Measurements from ENCODE around the gene TAB2.

The TAB2 gene

DNA sequence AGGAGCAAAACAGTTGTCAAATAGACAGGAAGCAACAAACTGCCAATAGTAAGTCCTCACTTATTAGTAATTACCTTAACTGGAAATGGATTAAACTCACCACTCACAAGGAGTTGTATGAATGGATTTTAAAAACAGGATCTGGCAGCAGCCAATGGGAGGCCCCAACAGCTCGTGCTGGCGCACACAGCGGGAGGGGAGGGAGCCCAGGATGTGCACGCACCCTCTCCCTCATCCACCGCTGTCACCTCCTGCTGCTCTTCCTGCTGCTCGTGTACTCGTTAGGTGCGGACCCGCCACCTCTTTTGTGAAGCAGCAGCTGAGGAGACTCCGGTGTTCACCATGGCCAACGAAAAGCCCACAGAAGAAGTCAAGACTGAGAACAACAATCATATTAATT, 82.5 kb downstream of the TAB2 start, which contains the start of gene SUMO4:
SUMO4 (plus strand) TSS at position 213 of the 400 bp plus-strand sequence; CDS start at position 343, 130 bp downstream.
- H3K27ac ChIP-seq (ENCODE audit: low read depth, low read length), result no peak within 1 kb of the TSS
- no peaks in the 10 kb centered on the region for H3K4me1 ChIP-seq (ENCODE audit: control insufficient read depth, low read length)
- H3F3A ChIP-seq (ENCODE audit: control insufficient read depth, insufficient read depth), result no peaks in the 10 kb centered on the region
- H3K9me2 ChIP-seq (replicated peaks; ENCODE audit: control insufficient read depth, low read length), result no peaks in the 10 kb centered on the region
- H3K4me3 ChIP-seq (ENCODE audit: low read length), result no peak within 1 kb of the TSS
- no peaks in the 10 kb centered on the region for H4K20me1 ChIP-seq (ENCODE audit: control insufficient read depth, insufficient read depth, low read depth, low read length)
- no peak within 1 kb of the TSS for H3K4me2 ChIP-seq (ENCODE audit: low read length)
- H3K36me3 ChIP-seq (ENCODE audit: control insufficient read depth, low read length), result peaks cover 61% of the 10 kb centered on the region
- H3K79me2 ChIP-seq (ENCODE audit: control insufficient read depth, low read length), result 0 out of 2 replicates have a peak, but pooled peaks cover 2% of the 10 kb centered on the region
- H3K9me3 ChIP-seq (ENCODE audit: control insufficient read depth, insufficient read depth, low read length), result no peaks in the 10 kb centered on the region
- no peaks in the 10 kb centered on the region for H3K27me3 ChIP-seq (ENCODE audit: control insufficient read depth, low read length)
- TF ChIP-seq EZH2phosphoT487 (IDR thresholded peaks at IDR 0.05; ENCODE audit: borderline replicate concordance, low read length), result no peak
- TF ChIP-seq, protein P1, sequence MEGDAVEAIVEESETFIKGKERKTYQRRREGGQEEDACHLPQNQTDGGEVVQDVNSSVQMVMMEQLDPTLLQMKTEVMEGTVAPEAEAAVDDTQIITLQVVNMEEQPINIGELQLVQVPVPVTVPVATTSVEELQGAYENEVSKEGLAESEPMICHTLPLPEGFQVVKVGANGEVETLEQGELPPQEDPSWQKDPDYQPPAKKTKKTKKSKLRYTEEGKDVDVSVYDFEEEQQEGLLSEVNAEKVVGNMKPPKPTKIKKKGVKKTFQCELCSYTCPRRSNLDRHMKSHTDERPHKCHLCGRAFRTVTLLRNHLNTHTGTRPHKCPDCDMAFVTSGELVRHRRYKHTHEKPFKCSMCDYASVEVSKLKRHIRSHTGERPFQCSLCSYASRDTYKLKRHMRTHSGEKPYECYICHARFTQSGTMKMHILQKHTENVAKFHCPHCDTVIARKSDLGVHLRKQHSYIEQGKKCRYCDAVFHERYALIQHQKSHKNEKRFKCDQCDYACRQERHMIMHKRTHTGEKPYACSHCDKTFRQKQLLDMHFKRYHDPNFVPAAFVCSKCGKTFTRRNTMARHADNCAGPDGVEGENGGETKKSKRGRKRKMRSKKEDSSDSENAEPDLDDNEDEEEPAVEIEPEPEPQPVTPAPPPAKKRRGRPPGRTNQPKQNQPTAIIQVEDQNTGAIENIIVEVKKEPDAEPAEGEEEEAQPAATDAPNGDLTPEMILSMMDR (IDR thresholded peaks at IDR 0.05; ENCODE audit: low read depth, low read length, poor library complexity, severe bottlenecking), result no peak

DNA sequence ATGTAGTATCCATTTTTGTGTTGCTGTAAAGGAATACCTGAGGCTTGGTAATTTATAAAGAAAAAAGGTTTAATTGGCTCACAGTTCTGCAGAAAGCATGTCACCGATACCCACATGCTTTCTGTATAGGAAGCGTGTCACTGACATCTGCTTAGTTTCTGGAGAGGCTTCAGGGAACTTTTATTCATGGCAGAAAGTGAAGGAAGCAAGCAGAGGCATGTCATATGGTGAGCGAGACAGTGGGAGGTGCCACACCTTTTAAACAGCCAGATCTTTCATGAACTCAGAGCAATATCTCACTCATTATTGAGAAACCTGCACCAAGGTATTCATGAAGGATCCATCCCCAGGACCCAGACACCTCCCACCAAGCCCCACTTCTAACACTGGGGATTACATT, 86.0 kb downstream of the TAB2 start:
- Histone ChIP-seq H3K4me1 (ENCODE audit: control insufficient read depth, low read length) (no peaks in the 10 kb centered on the region), H3K4me2 (ENCODE audit: low read length) (no peak overlapping the region), H3K9me2 (replicated peaks; ENCODE audit: control insufficient read depth, low read length) (no peaks in the 10 kb centered on the region), H3K36me3 (ENCODE audit: control insufficient read depth, low read length) (peaks cover 48% of the 10 kb centered on the region), H3K4me3 (ENCODE audit: low read length) (no peak overlapping the region), H3K79me2 (ENCODE audit: control insufficient read depth, low read length) (no peaks in the 10 kb centered on the region), H3K27ac (ENCODE audit: low read depth, low read length) (no peak overlapping the region), H3K27me3 (ENCODE audit: control insufficient read depth, low read length) (no peaks in the 10 kb centered on the region), H4K20me1 (ENCODE audit: control insufficient read depth, insufficient read depth, low read depth, low read length) (no peaks in the 10 kb centered on the region), H3F3A (ENCODE audit: control insufficient read depth, insufficient read depth) (no peaks in the 10 kb centered on the region), H3K9me3 (ENCODE audit: control insufficient read depth, insufficient read depth, low read length) (no peaks in the 10 kb centered on the region)
- TF ChIP-seq, protein P1 (IDR thresholded peaks at IDR 0.05; ENCODE audit: low read depth, low read length, poor library complexity, severe bottlenecking), result no peak
- TF ChIP-seq EZH2phosphoT487 (IDR thresholded peaks at IDR 0.05; ENCODE audit: borderline replicate concordance, low read length), result no peak

DNA sequence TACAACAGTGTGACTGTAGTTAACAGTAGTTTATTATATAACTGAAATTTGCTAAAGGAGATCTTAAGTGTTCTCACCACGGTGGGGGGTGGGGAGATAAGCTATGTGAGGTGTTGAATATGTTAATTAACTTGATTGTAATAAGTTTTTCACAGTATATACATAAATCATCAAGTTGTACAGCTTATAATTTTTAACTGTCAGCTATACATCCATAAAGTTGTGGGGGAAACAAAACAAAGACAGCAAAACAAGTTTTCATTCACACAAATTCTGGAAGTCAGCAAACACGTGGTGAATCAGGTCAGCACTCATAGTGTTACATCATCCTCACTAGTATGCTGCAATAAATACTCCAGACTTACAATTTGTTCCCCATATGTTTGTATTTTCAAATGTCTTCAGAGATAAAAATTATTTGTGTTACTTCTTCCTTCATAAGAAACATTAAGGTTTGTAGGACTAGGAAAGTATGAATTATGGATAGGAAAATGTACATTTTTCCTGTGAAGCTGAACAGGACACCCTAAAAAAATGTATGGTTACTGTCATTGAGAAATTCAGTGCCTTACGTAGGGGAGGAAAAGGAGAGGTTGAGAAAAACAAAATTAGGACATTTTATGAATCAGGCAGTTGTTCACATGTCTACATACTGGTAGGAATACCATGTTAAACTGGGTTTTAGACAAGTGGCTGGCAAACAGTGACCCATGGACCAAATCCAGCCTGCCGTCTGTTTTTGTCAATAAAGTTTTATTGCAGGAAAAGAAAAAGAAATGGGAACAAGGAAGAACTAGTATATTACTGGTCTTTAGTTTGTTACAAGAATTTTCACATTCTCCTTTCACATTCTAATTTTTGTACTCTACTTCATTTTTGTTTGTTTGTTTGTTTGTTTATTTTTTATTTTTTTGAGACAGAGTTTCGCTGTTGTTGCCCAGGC, 88.6 kb downstream of the TAB2 start:
- no peak overlapping the region for H3K4me3 ChIP-seq (ENCODE audit: low read length)
- peaks cover 49% of the 10 kb centered on the region for H3K36me3 ChIP-seq (ENCODE audit: control insufficient read depth, low read length)
- no peaks in the 10 kb centered on the region for H3K4me1 ChIP-seq (ENCODE audit: control insufficient read depth, low read length)
- no peak overlapping the region for H3K4me2 ChIP-seq (ENCODE audit: low read length)
- H3F3A ChIP-seq (ENCODE audit: control insufficient read depth, insufficient read depth), result no peaks in the 10 kb centered on the region
- no peaks in the 10 kb centered on the region for H3K27me3 ChIP-seq (ENCODE audit: control insufficient read depth, low read length)
- H3K9me3 ChIP-seq (ENCODE audit: control insufficient read depth, insufficient read depth, low read length), result no peaks in the 10 kb centered on the region
- no peak overlapping the region for H3K27ac ChIP-seq (ENCODE audit: low read depth, low read length)
- no peaks in the 10 kb centered on the region for H4K20me1 ChIP-seq (ENCODE audit: control insufficient read depth, insufficient read depth, low read depth, low read length)
- no peaks in the 10 kb centered on the region for H3K79me2 ChIP-seq (ENCODE audit: control insufficient read depth, low read length)
- TF ChIP-seq, protein P1 (IDR thresholded peaks at IDR 0.05; ENCODE audit: low read depth, low read length, poor library complexity, severe bottlenecking), result no peak
- TF ChIP-seq EZH2phosphoT487 (IDR thresholded peaks at IDR 0.05; ENCODE audit: borderline replicate concordance, low read length), result no peak
- no peaks in the 10 kb centered on the region for H3K9me2 ChIP-seq (replicated peaks; ENCODE audit: control insufficient read depth, low read length)

Measured in DOHH2 (cell line).